Measurements from ENCODE around the gene AAGAB.
"Not testable (repeated sequence)": the region's sequence is repeated elsewhere in the genome, so short reads cannot be mapped to it uniquely, and the experiment has no call there.

The AAGAB gene

DNA sequence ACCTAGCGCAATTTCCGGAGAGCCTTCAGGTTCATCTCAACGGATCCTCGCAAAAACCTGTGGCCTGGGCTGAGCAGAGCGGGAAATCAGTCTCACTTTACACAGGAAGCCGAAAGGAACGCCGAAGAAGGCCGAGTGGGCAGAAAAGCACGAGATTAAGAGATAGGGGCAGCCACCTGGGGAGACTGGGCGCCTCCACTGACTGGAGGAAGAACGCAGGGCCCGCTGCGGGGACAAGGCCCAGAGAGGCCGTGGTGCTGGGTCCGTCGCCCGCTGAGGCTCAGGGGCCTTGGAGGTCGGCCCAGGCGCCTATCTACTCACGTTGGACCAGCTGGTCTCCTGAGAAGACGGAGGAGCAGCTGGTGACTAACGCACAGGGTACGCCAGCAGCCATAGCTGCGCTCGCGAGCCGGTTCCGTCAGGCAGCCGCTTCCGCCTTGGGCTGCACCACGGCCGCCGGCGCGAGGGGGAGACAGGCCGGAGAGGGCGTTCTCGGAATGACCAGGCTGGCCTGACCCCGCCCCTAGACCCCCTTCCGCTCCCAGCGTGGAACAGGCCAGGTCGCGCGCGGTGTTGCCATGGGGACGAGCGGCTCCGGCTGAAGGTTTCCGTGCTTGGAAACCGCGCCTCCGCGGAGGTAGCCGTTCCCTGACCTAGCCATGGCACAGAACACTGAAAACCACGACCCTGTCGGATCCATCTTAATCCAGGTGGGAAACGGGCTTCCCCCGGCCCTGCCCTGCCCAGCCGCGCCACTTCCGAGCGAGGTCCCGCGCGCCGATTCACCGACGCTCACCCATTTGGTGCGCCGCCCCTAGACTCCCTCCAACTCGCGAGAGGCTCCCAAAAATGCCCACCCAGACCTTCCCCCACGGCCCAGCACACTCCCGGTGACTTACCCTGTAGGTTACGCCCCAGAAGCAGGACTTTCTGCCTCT is at the start of gene AAGAB, which contains the start of gene IQCH:
TSS of gene AAGAB (minus strand) at position 424 of the 938 bp plus-strand sequence. CDS start at position 394, 30 bp downstream.
TSS of gene IQCH (plus strand) at position 549 of the 938 bp plus-strand sequence. CDS start at position 660, 111 bp downstream.
- H3K4me3 Mint-ChIP-seq: peak within 1 kb of the TSS; percentile 95
- H3K36me3 Mint-ChIP-seq: peaks cover 3% of the 10 kb centered on the region
- peak; percentile 99 for ATAC-seq
- peak within 1 kb of the TSS; percentile 92 for H3K27ac Mint-ChIP-seq
- peaks cover 46% of the 10 kb centered on the region for H3K4me1 Mint-ChIP-seq
- no peaks in the 10 kb centered on the region for H3K27me3 Mint-ChIP-seq
- H3K9me3 Mint-ChIP-seq: no peaks in the 10 kb centered on the region

DNA sequence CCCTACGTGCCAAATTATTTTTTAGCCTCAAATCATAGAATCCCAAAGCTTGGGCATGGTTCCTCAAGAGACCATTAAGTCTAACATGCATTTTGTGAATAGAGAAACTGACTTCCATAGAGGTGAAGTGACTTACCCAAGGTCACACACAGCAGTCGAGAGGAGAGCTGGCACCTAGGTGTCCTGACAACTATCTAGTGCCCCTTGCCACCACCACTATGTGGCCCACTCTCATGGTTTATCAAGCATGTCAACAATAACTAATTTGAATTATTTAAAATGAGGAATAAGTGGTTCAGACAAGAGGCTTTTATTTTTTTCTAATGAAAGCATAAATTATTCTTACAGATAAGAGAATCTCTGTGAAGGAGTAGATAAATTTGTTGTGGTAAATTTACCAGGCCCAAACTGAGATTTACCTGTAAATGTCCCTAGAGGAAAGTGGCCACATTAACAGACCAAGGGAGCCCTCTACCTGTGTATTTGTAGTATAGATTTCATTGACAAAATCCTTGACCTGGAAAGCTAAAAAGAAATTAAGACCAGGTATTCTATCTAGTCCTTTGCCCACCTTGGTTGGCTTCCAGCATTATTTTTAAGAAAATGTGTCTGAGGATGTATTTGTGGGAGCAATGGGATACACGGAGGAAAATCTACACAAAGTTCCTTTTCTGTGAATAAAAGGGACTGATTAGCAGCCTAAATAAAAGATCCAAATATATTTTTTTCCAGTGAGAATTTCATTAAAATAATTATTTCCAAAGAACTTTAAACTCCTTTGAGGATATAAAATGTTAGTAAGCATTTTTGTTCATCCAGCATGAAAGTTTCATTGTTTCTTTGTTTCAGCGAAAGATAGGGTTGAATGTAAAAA is 49.3 kb upstream of the AAGAB start:
- Mint-ChIP-seq H3K9me3 (no peaks in the 10 kb centered on the region), H3K36me3 (no peaks in the 10 kb centered on the region), H3K4me1 (no peaks in the 10 kb centered on the region), H3K27me3 (no peaks in the 10 kb centered on the region), H3K4me3 (no peak overlapping the region), H3K27ac (no peak overlapping the region)
- peak; percentile 58 for ATAC-seq

DNA sequence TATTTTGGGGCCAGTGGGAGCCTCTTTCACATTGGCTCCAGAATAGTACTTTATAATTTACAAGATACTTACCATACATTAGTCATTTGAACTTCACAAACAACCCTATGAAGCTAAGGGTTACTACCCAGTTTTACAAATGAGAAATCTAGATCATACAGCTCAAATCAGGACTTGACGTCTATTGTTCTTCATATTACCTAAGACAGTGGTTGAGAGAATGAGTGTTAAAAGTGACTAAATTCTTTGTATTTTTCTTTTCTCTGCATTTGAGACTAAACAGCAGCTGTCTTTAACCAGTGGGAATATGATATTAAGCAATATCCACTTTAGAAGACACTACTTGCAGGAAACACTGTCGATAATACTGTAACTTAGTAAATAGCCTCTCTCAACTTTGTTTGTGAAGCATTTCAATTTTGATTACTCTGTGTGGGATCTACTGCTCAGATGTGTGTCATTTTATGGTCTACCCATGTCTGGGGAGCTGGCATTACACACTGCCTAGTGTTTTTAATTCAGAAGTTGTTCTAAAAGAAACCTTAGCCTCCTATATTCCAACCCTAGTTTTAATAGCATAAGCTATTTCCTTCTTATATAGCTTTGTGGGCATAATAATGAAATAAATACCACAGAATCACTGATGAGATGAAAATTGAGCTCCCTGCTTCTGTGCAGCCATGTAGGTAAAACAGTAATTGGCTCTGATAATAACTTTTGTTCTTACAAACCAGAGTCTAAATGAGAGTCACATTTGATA is 46.0 kb upstream of the AAGAB start:
- H3K4me3 Mint-ChIP-seq: no peak overlapping the region
- no peaks in the 10 kb centered on the region for H3K9me3 Mint-ChIP-seq
- ATAC-seq: no peak
- H3K27me3 Mint-ChIP-seq: no peaks in the 10 kb centered on the region
- H3K4me1 Mint-ChIP-seq: peaks cover 20% of the 10 kb centered on the region
- H3K27ac Mint-ChIP-seq: no peak overlapping the region
- no peaks in the 10 kb centered on the region for H3K36me3 Mint-ChIP-seq

GRCh38 chr15:67296684-67297083 is 42.2 kb upstream of the AAGAB start:
- no peak for ATAC-seq
- H3K4me1 Mint-ChIP-seq: peaks cover 20% of the 10 kb centered on the region
- H3K36me3 Mint-ChIP-seq: no peaks in the 10 kb centered on the region
- H3K9me3 Mint-ChIP-seq: no peaks in the 10 kb centered on the region
- no peaks in the 10 kb centered on the region for H3K27me3 Mint-ChIP-seq
- H3K27ac Mint-ChIP-seq: no peak overlapping the region
- H3K4me3 Mint-ChIP-seq: no peak overlapping the region

GRCh38 chr15:67296188-67296587 is 41.7 kb upstream of the AAGAB start:
- Mint-ChIP-seq H3K9me3 (no peaks in the 10 kb centered on the region), H3K27me3 (no peaks in the 10 kb centered on the region), H3K36me3 (no peaks in the 10 kb centered on the region), H3K27ac (no peak overlapping the region), H3K4me3 (no peak overlapping the region), H3K4me1 (peaks cover 20% of the 10 kb centered on the region)
- ATAC-seq: no peak

- Mint-ChIP-seq H3K9me3 (peaks cover 3% of the 10 kb centered on the region), H3K36me3 (no peaks in the 10 kb centered on the region), H3K4me3 (no peak overlapping the region), H3K4me1 (no peaks in the 10 kb centered on the region), H3K27me3 (no peaks in the 10 kb centered on the region), H3K27ac (no peak overlapping the region)
- no peak for ATAC-seq
Observed at GRCh38 chr15:67290319-67290718, 35.9 kb upstream of the AAGAB start.

GRCh38 chr15:67286400-67286799 is 31.9 kb upstream of the AAGAB start:
- H3K27me3 Mint-ChIP-seq, H3K4me3 Mint-ChIP-seq, H3K4me1 Mint-ChIP-seq, H3K27ac Mint-ChIP-seq, ATAC-seq, H3K36me3 Mint-ChIP-seq, H3K9me3 Mint-ChIP-seq: not testable (repeated sequence)

DNA sequence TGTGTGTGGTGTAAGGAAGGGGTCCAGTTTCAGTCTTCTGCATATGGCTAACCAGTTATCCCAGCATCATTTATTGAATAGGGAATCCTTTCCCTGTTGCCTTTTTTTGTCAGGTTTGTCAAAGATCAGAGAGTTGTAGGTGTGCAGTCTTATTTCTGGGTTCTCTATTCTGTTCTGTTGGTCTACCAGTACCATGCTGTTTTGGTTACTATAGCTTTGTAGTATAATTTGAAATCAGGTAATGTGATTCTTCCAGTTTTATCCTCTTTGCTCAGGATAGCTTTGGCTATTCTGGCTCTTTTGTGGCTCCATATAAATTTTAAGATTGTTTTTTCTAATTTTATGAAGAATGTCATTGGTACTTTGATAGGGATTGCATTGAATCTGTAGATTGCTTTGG is 31.2 kb upstream of the AAGAB start:
- not testable (repeated sequence) for ATAC-seq, H3K36me3 Mint-ChIP-seq, H3K27me3 Mint-ChIP-seq, H3K9me3 Mint-ChIP-seq, H3K4me1 Mint-ChIP-seq, H3K4me3 Mint-ChIP-seq, H3K27ac Mint-ChIP-seq

DNA sequence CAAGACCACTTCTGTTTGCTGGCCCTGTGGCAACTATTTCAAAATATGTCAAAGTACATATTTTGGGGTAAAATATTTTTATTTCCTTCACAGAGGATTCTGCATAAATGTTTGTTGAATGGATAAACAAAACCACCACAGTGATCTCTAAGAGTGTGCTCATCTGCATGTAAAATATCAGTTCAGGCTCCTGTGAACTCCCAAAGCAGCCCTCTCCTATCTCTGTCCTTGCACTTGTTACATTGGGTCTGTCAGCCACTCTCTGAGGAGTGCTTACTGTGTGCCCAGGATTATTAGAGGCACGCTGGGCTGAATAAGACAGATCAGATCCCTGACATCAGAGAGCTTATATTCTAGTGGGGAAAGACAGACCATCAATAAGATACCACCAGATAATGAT is 27.3 kb upstream of the AAGAB start:
- H3K36me3 Mint-ChIP-seq: no peaks in the 10 kb centered on the region
- H3K27me3 Mint-ChIP-seq: no peaks in the 10 kb centered on the region
- ATAC-seq: no peak
- peaks cover 4% of the 10 kb centered on the region for H3K9me3 Mint-ChIP-seq
- no peak overlapping the region for H3K4me3 Mint-ChIP-seq
- H3K4me1 Mint-ChIP-seq: no peaks in the 10 kb centered on the region
- no peak overlapping the region for H3K27ac Mint-ChIP-seq

- no peaks in the 10 kb centered on the region for H3K9me3 Mint-ChIP-seq
- no peak overlapping the region for H3K4me3 Mint-ChIP-seq
- H3K27ac Mint-ChIP-seq: no peak overlapping the region
- no peak for ATAC-seq
- no peaks in the 10 kb centered on the region for H3K27me3 Mint-ChIP-seq
- H3K36me3 Mint-ChIP-seq: peaks cover 5% of the 10 kb centered on the region
- no peaks in the 10 kb centered on the region for H3K4me1 Mint-ChIP-seq
Observed at GRCh38 chr15:67280217-67280616, 25.8 kb upstream of the AAGAB start.

GRCh38 chr15:67276666-67277065 is 22.2 kb upstream of the AAGAB start:
- peaks cover 14% of the 10 kb centered on the region for H3K9me3 Mint-ChIP-seq
- H3K4me3 Mint-ChIP-seq: no peak overlapping the region
- peaks cover 18% of the 10 kb centered on the region for H3K36me3 Mint-ChIP-seq
- H3K4me1 Mint-ChIP-seq: no peaks in the 10 kb centered on the region
- H3K27me3 Mint-ChIP-seq: no peaks in the 10 kb centered on the region
- H3K27ac Mint-ChIP-seq: no peak overlapping the region
- ATAC-seq: no peak

DNA sequence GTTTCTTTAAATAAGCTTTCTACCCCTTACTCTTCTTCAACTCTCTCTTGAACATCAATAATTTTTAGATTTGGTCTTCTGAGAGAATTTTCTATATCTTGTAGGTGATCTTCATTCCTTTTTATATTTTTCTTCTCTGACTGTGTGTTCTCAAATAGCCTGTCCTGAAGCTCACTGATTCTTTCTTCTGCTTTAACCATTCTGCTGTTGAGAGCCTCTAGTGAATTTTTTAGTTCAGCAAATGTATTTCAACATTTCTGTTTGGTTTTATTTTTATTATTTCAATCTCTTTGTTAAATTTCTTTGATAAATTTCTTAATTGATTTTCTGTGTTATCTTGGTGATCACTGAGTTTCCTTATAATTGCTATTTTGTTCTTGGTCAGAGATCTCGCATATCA is 19.8 kb upstream of the AAGAB start:
- peaks cover 18% of the 10 kb centered on the region for H3K36me3 Mint-ChIP-seq
- no peak for ATAC-seq
- no peak overlapping the region for H3K4me3 Mint-ChIP-seq
- peaks cover 14% of the 10 kb centered on the region for H3K9me3 Mint-ChIP-seq
- no peaks in the 10 kb centered on the region for H3K27me3 Mint-ChIP-seq
- H3K4me1 Mint-ChIP-seq: no peaks in the 10 kb centered on the region
- H3K27ac Mint-ChIP-seq: no peak overlapping the region

DNA sequence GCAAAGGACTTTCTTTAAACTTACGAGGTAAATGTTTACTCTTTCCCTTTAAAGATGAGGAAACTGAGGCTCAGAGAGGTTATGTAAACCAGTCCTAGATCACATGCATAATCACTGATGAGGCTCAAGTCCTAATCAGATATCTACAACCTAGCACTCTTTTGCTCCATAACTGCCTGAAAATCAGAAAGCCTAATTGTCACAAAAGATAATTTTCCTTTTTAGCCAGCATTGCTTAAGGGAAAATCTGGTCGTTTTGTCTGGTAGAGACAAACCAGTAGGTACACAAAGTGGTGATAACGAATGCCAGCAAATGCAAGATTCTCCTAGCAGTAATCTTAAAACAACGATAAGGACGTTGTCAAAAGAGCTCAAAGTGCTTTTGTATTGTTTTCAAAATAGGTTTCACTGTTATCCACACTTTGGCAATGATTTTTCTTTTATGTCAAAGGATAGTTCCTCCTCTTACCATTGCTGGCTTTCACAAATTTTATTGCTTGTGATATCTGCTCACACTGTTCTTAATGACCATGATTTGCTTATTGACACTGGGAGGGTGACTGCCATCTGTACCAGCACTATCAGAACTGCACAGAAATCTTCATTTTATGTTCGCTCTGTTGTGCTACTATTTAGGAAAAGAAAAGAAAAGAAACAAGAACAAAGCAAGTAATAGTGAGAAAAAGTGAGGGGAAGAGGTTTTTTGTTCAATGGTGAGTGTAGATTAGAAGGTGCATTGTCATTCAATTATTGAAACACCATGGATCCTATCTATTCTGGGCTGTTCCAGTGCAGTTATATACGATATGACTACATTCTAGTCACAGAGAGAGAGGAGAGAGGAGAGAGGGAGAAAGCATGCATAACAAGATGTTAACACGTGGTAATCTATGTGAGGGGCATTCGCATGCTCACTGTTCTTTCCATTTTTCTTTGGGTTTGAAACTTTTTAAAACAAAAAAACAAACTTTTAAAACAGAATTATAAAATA is 13.8 kb upstream of the AAGAB start:
- no peaks in the 10 kb centered on the region for H3K36me3 Mint-ChIP-seq
- no peaks in the 10 kb centered on the region for H3K9me3 Mint-ChIP-seq

GRCh38 chr15:67267440-67267839 is 13.0 kb upstream of the AAGAB start:
- no peaks in the 10 kb centered on the region for H3K4me1 Mint-ChIP-seq
- H3K36me3 Mint-ChIP-seq: no peaks in the 10 kb centered on the region
- no peak overlapping the region for H3K4me3 Mint-ChIP-seq
- H3K9me3 Mint-ChIP-seq: no peaks in the 10 kb centered on the region
- no peak for ATAC-seq
- no peak overlapping the region for H3K27ac Mint-ChIP-seq
- H3K27me3 Mint-ChIP-seq: no peaks in the 10 kb centered on the region

More for the DNA sequence above, 13.8 kb upstream of the AAGAB start:
- Mint-ChIP-seq H3K27me3 (no peaks in the 10 kb centered on the region), H3K27ac (no peak overlapping the region), H3K4me1 (no peaks in the 10 kb centered on the region), H3K4me3 (no peak overlapping the region)
- ATAC-seq: no peak

All from stimulated activated memory B cell treated with anti-CD40 and anti-IgM and Interleukin-4, amounts not matched to agents 10 μg/mL and 1 μg/mL and 100 μg/mL, for 72 hours (primary cell).